A549 (cell line): ENCODE measurements around the gene OOEP. TPM values are rescaled to one million over a fixed set of nuclear protein-coding genes. Genes with fewer than 3 reads are reported as not detected.
A peak's percentile ranks its signal among the peaks of the same experiment; 100 is the strongest.
"Not testable (repeated sequence)": the region's sequence is repeated elsewhere in the genome, so short reads cannot be mapped to it uniquely, and the experiment has no call there.

Experiments used
- ATAC-seq, 2 experiments: fragments of 200-7000 bp in 1 of 2; fragments of >200 bp in 1 of 2; cut with Nextera tagmentation in 1 of 2; cut with Tn5 transposase in 1 of 2; 3 replicates each; pipeline versions ENCODE4 v1.8.0 to v1.9.1; 2018 to 2020; ENCODE audit warnings: mild to moderate bottlenecking in 1 of 2, moderate library complexity in 1 of 2
- CTCF ChIA-PET: fragments of 300-600 bp; sonication (Branson Sonifier 250); formaldehyde crosslinking; extraction: SDS; loops from one replicate; lab custom pipeline; 2021; ENCODE audit warnings: antibody characterized with exemption, inconsistent platforms; lab: Yijun Ruan, JAX
- POLR2A ChIA-PET: fragments of 350-600 bp; formaldehyde crosslinking; extraction: SDS; loops from one replicate; lab custom pipeline; 2021; ENCODE audit warnings: antibody characterized with exemption, inconsistent platforms; lab: Yijun Ruan, JAX
- DNase-seq, 2 experiments: peaks; one replicate each; pipeline versions ENCODE4 v3.0.0 to v3.0.0-alpha.2; 2011 to 2016; ENCODE audit warnings: low read depth in 1 of 2, low spot score in 1 of 2
- FAIRE-seq: peaks from 2 replicates; lab custom pipeline; 2011; peaks lifted over from hg19 to GRCh38; lab: Jason Lieb, UNC
- H3K27ac ChIP-seq, 2 experiments: fragments of >200 bp; sonication (Bioruptor Twin); formaldehyde crosslinking; 3 replicates each; pipeline ENCODE4 v1.5.1; 2016 to 2017
- H3K4me1 ChIP-seq: fragments of >200 bp; sonication (Bioruptor Twin); formaldehyde crosslinking; 3 replicates; pipeline ENCODE4 v1.6.1; 2016
- H3K4me2 ChIP-seq: fragments of >200 bp; sonication (Bioruptor Twin); formaldehyde crosslinking; 3 replicates; pipeline ENCODE4 v1.6.1; 2016
- H3K4me3 ChIP-seq: fragments of >200 bp; sonication (Bioruptor Twin); formaldehyde crosslinking; 3 replicates; pipeline ENCODE4 v1.5.1; 2016
- H3K9me3 ChIP-seq: fragments of >200 bp; sonication (Bioruptor Twin); formaldehyde crosslinking; 3 replicates; pipeline ENCODE4 v1.6.1; 2016
- BHLHE40 ChIP-seq: IDR thresholded peaks from 2 replicates; pipeline ENCODE4 v1.6.1; 2012; ENCODE audit warnings: low read depth, low read length, inconsistent platforms
- CBX2 ChIP-seq: fragments of 200-600 bp; sonication (generic); IDR thresholded peaks from 2 replicates; pipeline ENCODE4 v1.6.1; 2016; ENCODE audit warnings: low read depth, mild to moderate bottlenecking, borderline replicate concordance
- CHD4 ChIP-seq: fragments of 200-600 bp; sonication (generic); IDR thresholded peaks from 2 replicates; pipeline ENCODE4 v1.6.1; 2016; ENCODE audit warnings: antibody characterized with exemption, mild to moderate bottlenecking, borderline replicate concordance
- EHF ChIP-seq: fragments of 250-450 bp; sonication (Bioruptor Pico); IDR thresholded peaks from 2 replicates; pipeline ENCODE4 v1.5.0; 2020; ENCODE audit warnings: mild to moderate bottlenecking
- FOSL2 ChIP-seq, 2 experiments: fragments of 450-650 bp in 1 of 2; fragments of >200 bp in 1 of 2; sonication (Bioruptor Twin) in 1 of 2; formaldehyde crosslinking; IDR thresholded peaks; 2 replicates each; pipeline versions ENCODE4 v1.5.0 to v1.6.1; 2016 to 2020; ENCODE audit warnings: mild to moderate bottlenecking in 1 of 2, moderate library complexity in 1 of 2
- HES2 ChIP-seq: fragments of >200 bp; sonication (Bioruptor Twin); formaldehyde crosslinking; IDR thresholded peaks from 2 replicates; pipeline ENCODE4 v1.6.1; 2016
- HMGXB4 ChIP-seq: fragments of 250-450 bp; sonication (Bioruptor Pico); IDR thresholded peaks from 2 replicates; pipeline ENCODE4 v1.5.0; 2021; ENCODE audit warnings: mild to moderate bottlenecking, moderate library complexity, borderline replicate concordance
- JUN ChIP-seq, 2 experiments: fragments of >200 bp; sonication (Bioruptor Twin); formaldehyde crosslinking; IDR thresholded peaks; 2 replicates in 1 of 2; 3 replicates in 1 of 2; pipeline ENCODE4 v1.6.1; 2016 to 2017
- KDM5A ChIP-seq: fragments of 200-600 bp; sonication (generic); IDR thresholded peaks from 2 replicates; pipeline ENCODE4 v1.6.1; 2016; ENCODE audit warnings: antibody characterized with exemption, mild to moderate bottlenecking
- MAZ ChIP-seq: fragments of 150-350 bp; IDR thresholded peaks from 2 replicates; pipeline ENCODE4 v1.6.1; 2014; ENCODE audit warnings: antibody characterized with exemption, low read depth, low read length, borderline replicate concordance
- NPAS2 ChIP-seq: fragments of 250-450 bp; sonication (Bioruptor Pico); IDR thresholded peaks from 2 replicates; pipeline ENCODE4 v1.8.0; 2022; ENCODE audit warnings: mild to moderate bottlenecking, moderate library complexity, borderline replicate concordance
- SREBF2 ChIP-seq: fragments of 450-650 bp; IDR thresholded peaks from 2 replicates; pipeline ENCODE4 v1.6.1; 2014; ENCODE audit warnings: mild to moderate bottlenecking, moderate library complexity
- ZFP36 ChIP-seq: fragments of 450-650 bp; IDR thresholded peaks from 2 replicates; pipeline ENCODE4 v1.6.1; 2014; ENCODE audit warnings: borderline replicate concordance; ENCODE audit not compliant: partially characterized antibody
- WGBS: methylation state at CpG from one replicate; pipeline ENCODE4 v1.1.6; 2017; ENCODE audit errors: missing lambda C conversion rate; 5-methylcytosine and 5-hydroxymethylcytosine counted together
- polyA plus RNA-seq, 4 experiments: library from polyadenylated mRNA; depleted of rRNA in 3 of 4; stranded (reverse); fragments of >200 nt; fragmentation: RNase III in 1 of 4; extraction: RNeasy Plus Mini Kit Qiagen cat#74134 plus additional on column Dnase treatment in 1 of 4; gene quantifications; 2 replicates in 3 of 4; 3 replicates in 1 of 4; pipeline ENCODE4 v1.2.3, GENCODE V29; 2011 to 2017

Gene OOEP
- polyA plus RNA-seq, 2 of the 4 experiments (the other 2 are of a cell fraction), result not detected

- TF ChIP-seq HMGXB4, result no peak
- TF ChIP-seq SREBF2, result no peak
- TF ChIP-seq CHD4, result no peak
These were observed 18.7 kb upstream of the OOEP start (continued) for GRCh38 chr6:73388433-73388799.

GRCh38 chr6:73382462-73383113 lies 12.9 kb upstream of the OOEP start:
- H3K4me1 ChIP-seq, result no peaks in the 10 kb centered on the region
- no peak overlapping the region for H3K4me2 ChIP-seq
- FAIRE-seq (no peak), ATAC-seq (peak; percentile 47 to 66; a peak in 4 of 6 replicates), DNase-seq (no peak)
- H3K9me3 ChIP-seq, result no peaks in the 10 kb centered on the region
- H3K4me3 ChIP-seq, result no peak overlapping the region
- TF ChIP-seq NPAS2 (CRISPR knock-in tag) (no peak), FOSL2 (IDR thresholded peaks at IDR 0.05) (no peak), FOSL2 (CRISPR knock-in tag; IDR thresholded peaks at IDR 0.05) (peak; percentile 28; the same call in 1 of the 2 replicates)
- ChIA-PET CTCF (no interaction called here), POLR2A (interaction anchor here (0.6 kb wide), 1 partner anchor 700 kb away, joined by 3 read pairs; no protein-coding TSS in a partner anchor)
- WGBS, result 60% methylated on average over 6 of the region's 6 CpGs
- no peak overlapping the region for H3K27ac ChIP-seq

- POLR2A ChIA-PET, DNase-seq, H3K9me3 ChIP-seq, H3K4me1 ChIP-seq, H3K4me3 ChIP-seq, FAIRE-seq, H3K4me2 ChIP-seq, H3K27ac ChIP-seq, CTCF ChIA-PET, ATAC-seq: not testable (repeated sequence)
- 91% methylated on average over 10 of the region's 10 CpGs for WGBS
These were observed 11.8 kb upstream of the OOEP start for GRCh38 chr6:73381531-73381930.

GRCh38 chr6:73377225-73377624 lies 7.5 kb upstream of the OOEP start:
- no peak for TF ChIP-seq KDM5A
- no peak for TF ChIP-seq ZFP36
- no peak for TF ChIP-seq JUN (IDR thresholded peaks at IDR 0.05)
- no peak for TF ChIP-seq HES2
- no peak for TF ChIP-seq CBX2
- TF ChIP-seq EHF, result no peak
- no peak for TF ChIP-seq MAZ
- POLR2A ChIA-PET, result no interaction called here
- ATAC-seq, result no peak

GRCh38 chr6:73375216-73375615 lies 5.5 kb upstream of the OOEP start:
- H3K4me1 ChIP-seq, result peaks cover 8% of the 10 kb centered on the region; the same call in 2 of the 3 replicates
- no peaks in the 10 kb centered on the region for H3K9me3 ChIP-seq
- CTCF ChIA-PET, result interaction anchor here (0.6 to 2.4 kb wide), 3 partner anchors 13 to 1840 kb away, joined by 3 to 13 read pairs (median 4); no protein-coding TSS in a partner anchor
- POLR2A ChIA-PET, result interaction anchor here (0.5 kb wide), 1 partner anchor 177 kb away, joined by 4 read pairs; no protein-coding TSS in a partner anchor
- FAIRE-seq (no peak), DNase-seq (peak in 1 of 2 experiments; percentile 26)
- no peak for TF ChIP-seq BHLHE40
- TF ChIP-seq, all 56 proteins: peak for 0
- H3K27ac ChIP-seq, result peak overlapping the region in 1 of 2 experiments; percentile 39; a peak in 1 of 6 replicates
- ATAC-seq, result peak; percentile 66 to 72; a peak in 5 of 6 replicates
- H3K4me3 ChIP-seq, result no peak overlapping the region
- WGBS, result 6% methylated on average over 1 of the region's 1 CpG
- H3K4me2 ChIP-seq, result peak overlapping the region; percentile 39; the same call in 2 of the 3 replicates

More at GRCh38 chr6:73377225-73377624, 7.5 kb upstream of the OOEP start:
- Histone ChIP-seq H3K4me3 (no peak overlapping the region), H3K27ac (no peak overlapping the region), H3K9me3 (no peaks in the 10 kb centered on the region), H3K4me2 (no peak overlapping the region), H3K4me1 (peaks cover 8% of the 10 kb centered on the region; the same call in 2 of the 3 replicates)
- WGBS, result 60% methylated on average over 3 of the region's 3 CpGs
- DNase-seq, result no peak
- FAIRE-seq, result no peak
- CTCF ChIA-PET, result interaction anchor here (1.3 kb wide), 1 partner anchor 12 kb away, joined by 3 read pairs; no protein-coding TSS in a partner anchor
